ENCODE results near the gene CYP27B1.
"Not testable (repeated sequence)": the region's sequence is repeated elsewhere in the genome, so short reads cannot be mapped to it uniquely, and the experiment has no call there.

Gene CYP27B1

DNA sequence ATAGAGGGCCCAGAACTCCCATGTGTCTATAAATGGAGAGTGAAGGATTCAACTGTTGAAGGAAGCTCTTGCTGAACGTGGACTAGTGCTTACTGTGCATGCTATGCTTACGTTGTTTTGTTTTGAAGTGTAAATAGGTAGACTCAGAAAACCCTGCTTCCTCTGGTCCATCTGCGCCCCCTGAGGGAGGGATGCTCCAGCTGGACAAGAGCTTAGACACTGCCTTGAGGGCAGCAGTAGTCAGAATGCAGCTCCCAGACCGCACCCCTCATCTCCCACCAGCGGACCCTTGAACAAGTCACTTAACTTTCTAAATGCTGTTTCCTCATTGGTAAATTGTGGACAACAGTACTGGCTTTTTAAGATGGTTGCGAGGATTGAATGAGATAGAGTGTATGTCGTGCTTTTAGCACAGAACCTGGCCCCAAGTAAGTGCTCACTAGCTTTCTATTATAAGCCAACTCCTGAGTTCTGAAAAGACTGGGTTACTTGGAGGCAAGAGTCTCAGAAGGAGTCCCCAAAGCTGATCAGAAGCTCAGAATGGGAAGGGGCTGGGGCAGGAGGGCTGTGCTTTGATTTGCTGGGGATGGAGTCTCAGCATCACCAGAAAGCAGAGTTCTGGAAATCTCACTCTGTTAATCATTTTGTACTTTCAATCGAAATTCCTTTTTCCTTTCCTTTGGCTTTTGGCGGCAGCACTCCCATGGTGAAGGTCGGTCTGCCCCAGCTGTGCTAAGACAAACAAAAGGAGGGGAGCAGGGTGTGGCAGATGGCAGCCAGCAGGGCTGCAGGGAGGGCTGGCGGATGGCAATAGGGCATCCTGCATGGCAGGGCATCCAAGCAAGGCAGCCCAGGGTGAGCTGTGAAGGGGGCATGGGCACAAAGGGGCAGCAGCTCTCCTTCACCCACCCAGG lies 43.9 kb downstream of the CYP27B1 start:
- DNase-seq (ENCODE audit: low read depth in 3 of 3), result no peak

DNA sequence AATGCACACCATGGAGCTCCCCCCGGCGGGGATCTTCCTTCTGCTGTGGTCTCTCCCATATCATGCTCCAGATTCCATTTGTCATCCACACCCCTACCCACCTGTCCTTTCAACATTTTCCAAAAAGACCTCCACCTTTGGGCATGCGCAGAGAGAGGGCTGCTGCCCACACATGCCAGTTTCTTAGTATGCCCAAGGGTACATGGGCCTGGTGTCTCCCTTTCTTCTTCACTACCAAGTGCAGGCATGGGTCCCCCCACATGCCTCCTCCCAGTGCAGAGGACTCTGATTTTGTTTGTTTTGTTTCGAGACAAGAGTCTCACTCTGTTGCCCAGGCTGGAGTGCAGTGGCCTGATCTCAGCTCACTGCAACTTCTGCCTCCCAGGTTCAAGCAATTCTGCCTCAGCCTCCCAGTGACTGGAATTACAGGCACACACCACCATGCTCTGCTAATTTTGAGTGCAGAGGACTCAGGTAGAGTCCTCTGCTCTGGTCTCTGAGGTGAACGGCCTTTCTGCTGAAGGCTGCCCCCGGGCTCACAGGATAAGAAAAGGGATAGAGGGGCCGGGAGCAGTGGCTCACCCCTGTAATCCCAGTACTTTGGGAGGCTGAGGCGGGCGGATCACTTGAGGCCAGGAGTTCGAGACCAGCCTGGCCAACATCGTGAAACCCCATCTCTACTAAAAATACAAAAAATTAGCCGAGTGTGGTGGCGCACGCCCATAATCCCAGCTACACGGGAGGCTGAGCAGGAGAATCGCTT lies 44.9 kb downstream of the CYP27B1 start:
- not testable (repeated sequence) for DNase-seq (ENCODE audit: low read depth in 3 of 3)

DNA sequence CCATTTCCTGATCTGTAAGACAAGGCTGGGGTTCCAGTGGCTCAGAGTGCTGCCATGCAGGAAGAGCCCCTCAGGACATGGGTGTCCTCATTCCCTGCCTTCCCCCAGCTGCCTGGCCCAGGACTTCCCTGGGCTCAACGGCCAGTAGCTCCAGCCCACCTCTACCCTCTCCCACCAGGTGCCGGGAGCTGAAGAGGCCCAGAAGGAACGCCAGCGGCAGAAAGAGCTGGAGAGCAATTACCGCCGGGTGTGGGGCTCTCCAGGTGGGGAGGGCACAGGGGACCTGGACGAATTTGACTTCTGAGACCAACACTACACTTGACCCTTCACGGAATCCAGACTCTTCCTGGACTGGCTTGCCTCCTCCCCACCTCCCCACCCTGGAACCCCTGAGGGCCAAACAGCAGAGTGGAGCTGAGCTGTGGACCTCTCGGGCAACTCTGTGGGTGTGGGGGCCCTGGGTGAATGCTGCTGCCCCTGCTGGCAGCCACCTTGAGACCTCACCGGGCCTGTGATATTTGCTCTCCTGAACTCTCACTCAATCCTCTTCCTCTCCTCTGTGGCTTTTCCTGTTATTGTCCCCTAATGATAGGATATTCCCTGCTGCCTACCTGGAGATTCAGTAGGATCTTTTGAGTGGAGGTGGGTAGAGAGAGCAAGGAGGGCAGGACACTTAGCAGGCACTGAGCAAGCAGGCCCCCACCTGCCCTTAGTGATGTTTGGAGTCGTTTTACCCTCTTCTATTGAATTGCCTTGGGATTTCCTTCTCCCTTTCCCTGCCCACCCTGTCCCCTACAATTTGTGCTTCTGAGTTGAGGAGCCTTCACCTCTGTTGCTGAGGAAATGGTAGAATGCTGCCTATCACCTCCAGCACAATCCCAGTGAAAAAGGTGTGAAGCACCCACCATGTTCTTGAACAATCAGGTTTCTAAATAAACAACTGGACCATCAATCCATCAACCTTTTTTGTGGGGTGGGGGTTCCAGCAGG lies 46.0 kb downstream of the CYP27B1 start:
- DNase-seq (ENCODE audit: low read depth in 3 of 3), result no peak

GRCh38 chr12:57719777-57720605 lies 46.9 kb downstream of the CYP27B1 start:
- no peak for DNase-seq (ENCODE audit: low read depth in 3 of 3)

DNA sequence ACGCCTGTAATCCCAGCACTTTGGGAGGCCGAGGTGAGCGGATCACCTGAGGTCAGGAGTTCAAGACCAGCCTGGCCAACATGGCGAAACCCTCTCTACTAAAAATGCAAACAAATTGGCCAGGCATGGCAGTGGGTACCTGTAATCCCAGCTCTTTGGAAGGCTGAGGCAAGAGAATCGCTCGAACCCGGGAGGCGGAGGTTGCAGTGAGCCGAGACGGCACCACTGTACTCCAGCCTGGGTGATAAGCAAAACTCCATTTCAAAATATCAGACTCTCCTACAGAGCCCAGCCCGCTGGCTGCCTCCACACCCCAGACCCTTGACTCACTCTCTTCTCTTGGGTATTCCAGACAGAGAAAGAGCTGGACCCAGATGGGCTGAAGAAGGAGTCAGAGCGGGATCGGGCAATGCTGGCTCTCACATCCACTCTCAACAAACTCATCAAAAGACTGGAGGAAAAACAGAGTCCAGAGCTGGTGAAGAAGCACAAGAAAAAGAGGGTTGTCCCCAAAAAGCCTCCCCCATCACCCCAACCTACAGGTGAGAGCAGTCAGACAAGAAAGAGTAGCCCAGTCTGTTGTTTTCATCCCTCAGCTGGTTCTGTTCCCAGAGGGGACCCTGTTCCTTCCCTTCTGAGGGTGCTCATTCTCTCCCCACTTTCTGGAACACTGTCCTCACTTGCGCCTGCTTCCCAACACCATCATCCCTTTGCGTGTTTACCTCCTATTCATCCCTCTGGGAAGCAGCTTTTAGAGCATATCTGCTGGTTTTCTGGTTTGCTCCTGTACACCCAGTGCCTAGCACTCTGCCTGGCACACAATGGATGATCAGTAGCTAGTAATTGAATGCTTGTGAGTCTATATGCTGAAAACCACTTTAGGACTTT lies 48.0 kb downstream of the CYP27B1 start:
- DNase-seq (ENCODE audit: low read depth in 3 of 3), result no peak

- no peak for DNase-seq (ENCODE audit: low read depth in 3 of 3)
Observed at GRCh38 chr12:57717846-57718640, 48.8 kb downstream of the CYP27B1 start.

GRCh38 chr12:57717131-57717530 lies 49.7 kb downstream of the CYP27B1 start:
- no peak for DNase-seq (ENCODE audit: low read depth in 3 of 3)

GRCh38 chr12:57716305-57716704 lies 50.6 kb downstream of the CYP27B1 start:
- DNase-seq (ENCODE audit: low read depth in 3 of 3), result no peak

DNA sequence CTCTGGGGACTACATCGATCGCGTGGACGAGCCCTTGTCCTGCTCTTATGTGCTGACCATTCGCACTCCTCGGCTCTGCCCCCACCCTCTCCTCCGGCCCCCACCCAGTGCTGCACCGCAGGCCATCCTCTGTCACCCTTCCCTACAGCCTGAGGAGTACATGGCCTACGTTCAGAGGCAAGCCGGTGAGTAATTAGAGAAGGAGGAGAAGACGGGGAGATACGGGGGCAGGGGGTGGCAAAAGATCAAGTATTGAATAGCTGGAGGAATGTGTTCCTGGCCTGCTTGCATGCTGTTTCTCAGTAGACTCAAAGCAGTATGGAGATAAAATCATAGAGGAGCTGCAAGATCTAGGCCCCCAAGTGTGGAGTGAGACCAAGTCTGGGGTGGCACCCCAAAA lies 51.1 kb downstream of the CYP27B1 start:
- no peak for DNase-seq (ENCODE audit: low read depth in 3 of 3)

- DNase-seq (ENCODE audit: low read depth in 3 of 3), result not testable (repeated sequence)
Observed at GRCh38 chr12:57715036-57715748, 51.7 kb downstream of the CYP27B1 start.

GRCh38 chr12:57713209-57713608 lies 53.7 kb downstream of the CYP27B1 start:
- DNase-seq (ENCODE audit: low read depth in 3 of 3), result no peak

- no peak for DNase-seq (ENCODE audit: low read depth in 3 of 3)
Observed at GRCh38 chr12:57712701-57713100, 54.2 kb downstream of the CYP27B1 start.

Measured in stimulated activated CD4-positive, alpha-beta T cell treated with anti-CD3 and anti-CD28 coated beads, TNF-alpha, amount 100 ng/mL, for 48 hours (primary cell).